GM12878 (cell line): ENCODE measurements around the gene SEC14L1. TPM values are rescaled to one million over a fixed set of nuclear protein-coding genes. Genes with fewer than 3 reads are reported as not detected.

ENCODE experiments used
- ATAC-seq: fragments of 200-7000 bp; cut with Tn5 transposase; 3 replicates; pipeline ENCODE4 v1.9.1; 2020; ENCODE audit warnings: mild to moderate bottlenecking, moderate library complexity
- BruUV-seq: library from RNA; stranded (reverse); fragments of 400-500 nt; replicated peaks from 2 replicates; lab custom pipeline; 2021; lab: Mats Ljungman, UMichigan
- CTCF ChIA-PET: fragments of 300-600 bp; sonication (Branson Sonifier 250); formaldehyde crosslinking; extraction: SDS; loops from one replicate; lab custom pipeline; 2021; ENCODE audit warnings: inconsistent platforms; lab: Yijun Ruan, JAX
- POLR2A ChIA-PET: fragments of 350-600 bp; formaldehyde crosslinking; extraction: SDS; loops from one replicate; lab custom pipeline; 2021; ENCODE audit warnings: inconsistent platforms; lab: Charles Lee
- RAD21 ChIA-PET: fragments of 300-600 bp; sonication (Branson Sonifier 250); formaldehyde crosslinking; loops from one replicate; lab custom pipeline; 2023; ENCODE audit warnings: antibody characterized with exemption; ENCODE audit not compliant: unreplicated experiment; lab: Charles Lee
- SMC1A ChIA-PET: fragments of 300-600 bp; sonication (Branson Sonifier 250); formaldehyde crosslinking; loops from one replicate; lab custom pipeline; 2023; ENCODE audit not compliant: unreplicated experiment, uncharacterized antibody; lab: Charles Lee
- DNase-seq: peaks from one replicate; pipeline ENCODE4 v3.0.0-alpha.2; 2011; ENCODE audit warnings: low read depth, low spot score
- FAIRE-seq: peaks from 3 replicates; lab custom pipeline; 2011; peaks lifted over from hg19 to GRCh38; lab: Jason Lieb, UNC
- H2AFZ ChIP-seq: 2 replicates; pipeline ENCODE4 v1.6.0; 2011; ENCODE audit warnings: low read depth, low read length, control low read depth; ENCODE audit not compliant: control insufficient read depth
- H3K27ac ChIP-seq: 2 replicates; pipeline ENCODE4 v1.5.1; 2011; ENCODE audit warnings: control low read depth; ENCODE audit not compliant: control insufficient read depth, insufficient read depth
- H3K27me3 ChIP-seq, 2 experiments: replicated peaks in 1 of 2; 2 replicates each; pipeline versions ENCODE4 v1.6.0 to v1.6.1; 2011; ENCODE audit warnings: low read length in 1 of 2; ENCODE audit not compliant: control insufficient read depth in 2 of 2, insufficient read depth in 2 of 2
- H3K36me3 ChIP-seq, 2 experiments: 2 replicates each; pipeline ENCODE4 v1.5.1; 2011; ENCODE audit warnings: low read length in 1 of 2; ENCODE audit not compliant: control insufficient read depth in 2 of 2, insufficient read depth in 2 of 2
- H3K4me1 ChIP-seq: 2 replicates; pipeline ENCODE4 v1.6.1; 2011; ENCODE audit warnings: mild to moderate bottlenecking, low read length, moderate library complexity, mixed read lengths; ENCODE audit not compliant: control insufficient read depth, insufficient read depth
- H3K4me2 ChIP-seq: 2 replicates; pipeline ENCODE4 v1.6.0; 2011; ENCODE audit warnings: control low read depth; ENCODE audit not compliant: control insufficient read depth, insufficient read depth
- H3K4me3 ChIP-seq: fragments of 200-600 bp; sonication (generic); 2 replicates; pipeline ENCODE4 v1.5.1; 2016
- H3K79me2 ChIP-seq: 2 replicates; pipeline ENCODE4 v1.6.0; 2011; ENCODE audit warnings: low read length; ENCODE audit not compliant: control insufficient read depth, insufficient read depth
- H3K9ac ChIP-seq: 2 replicates; pipeline ENCODE4 v1.8.0; 2011; ENCODE audit warnings: low read length, control low read depth, mixed read lengths; ENCODE audit not compliant: control insufficient read depth, insufficient read depth
- H3K9me3 ChIP-seq: replicated peaks from 3 replicates; pipeline ENCODE4 v1.5.1; 2011; ENCODE audit warnings: mild to moderate bottlenecking, low read length; ENCODE audit not compliant: control insufficient read depth, insufficient read depth
- H4K20me1 ChIP-seq: 2 replicates; pipeline ENCODE4 v1.6.0; 2011; ENCODE audit not compliant: control insufficient read depth, insufficient read depth
- MEF2B ChIP-seq: fragments of 450-650 bp; IDR thresholded peaks from 2 replicates; pipeline ENCODE4 v1.6.1; 2018; ENCODE audit warnings: mild to moderate bottlenecking, moderate library complexity; ENCODE audit not compliant: partially characterized antibody, poor library complexity, severe bottlenecking
- NFIC ChIP-seq: IDR thresholded peaks from 2 replicates; pipeline ENCODE4 v1.6.1; 2012; ENCODE audit warnings: low read depth, mild to moderate bottlenecking, inconsistent platforms, low read length, moderate library complexity
- NRF1 ChIP-seq: conservative IDR thresholded peaks from 2 replicates; pipeline ENCODE4 v1.6.1; 2011; ENCODE audit warnings: mild to moderate bottlenecking, low read depth, low read length, improper control_type of control experiment
- PML ChIP-seq: IDR thresholded peaks from 2 replicates; pipeline ENCODE4 v1.6.1; 2012; ENCODE audit warnings: low read length, inconsistent platforms
- RB1 ChIP-seq: fragments of 450-650 bp; formaldehyde crosslinking; IDR thresholded peaks from 2 replicates; pipeline ENCODE4 v1.6.1; 2017; ENCODE audit warnings: mild to moderate bottlenecking, borderline replicate concordance
- RFX5 ChIP-seq: IDR thresholded peaks from 2 replicates; pipeline ENCODE4 v1.6.1; 2011; ENCODE audit warnings: low read depth, low read length, improper control_type of control experiment
- SRF ChIP-seq, 2 experiments: IDR thresholded peaks; 2 replicates each; pipeline ENCODE4 v1.6.1; 2011; ENCODE audit warnings: low read depth in 2 of 2, low read length in 2 of 2, mild to moderate bottlenecking in 1 of 2, moderate library complexity in 1 of 2
- STAT3 ChIP-seq: IDR thresholded peaks from 2 replicates; pipeline ENCODE4 v1.6.1; 2011; ENCODE audit warnings: low read depth, low read length, improper control_type of control experiment
- TCF7 ChIP-seq: IDR thresholded peaks from 2 replicates; pipeline ENCODE4 v1.6.1; 2014; ENCODE audit warnings: antibody characterized with exemption, borderline replicate concordance
- WRNIP1 ChIP-seq: IDR thresholded peaks from 2 replicates; pipeline ENCODE4 v1.6.1; 2011; ENCODE audit warnings: low read depth, low read length, improper control_type of control experiment, borderline replicate concordance
- ZBED1 ChIP-seq: IDR thresholded peaks from 2 replicates; pipeline ENCODE4 v1.6.1; 2016; ENCODE audit warnings: borderline replicate concordance
- ZNF24 ChIP-seq: fragments of 450-650 bp; IDR thresholded peaks from 2 replicates; pipeline ENCODE4 v1.6.1; 2017; ENCODE audit warnings: antibody characterized with exemption, mild to moderate bottlenecking
- WGBS: methylation state at CpG from one replicate; pipeline ENCODE4 v1.1.6; 2016; ENCODE audit warnings: low lambda C conversion rate; ENCODE audit not compliant: insufficient replicate concordance, insufficient coverage; ENCODE audit errors: missing lambda C conversion rate; 5-methylcytosine and 5-hydroxymethylcytosine counted together
- in situ Hi-C: fragments of 300-500 bp; cut with MboI; formaldehyde crosslinking; loops from 9 replicates; pipeline ENCODE4 v1.14.3; 2018; ENCODE audit warnings: mixed read lengths
- intact Hi-C: fragments of 100-400 bp; cut with micrococcal nuclease; formaldehyde crosslinking; loops from one replicate; pipeline ENCODE4 v1.14.2; 2022; ENCODE audit not compliant: unreplicated experiment
- polyA plus RNA-seq, 11 experiments: library from polyadenylated mRNA; depleted of rRNA in 4 of 11; unstranded in 6 of 11; stranded (reverse) in 5 of 11; fragments of >200 nt; fragmentation: Nextera tagmentation in 4 of 11; fragmentation: Illumina TruSeq in 1 of 11; extraction: Ambion mirVana in 4 of 11; extraction: Trizol in 1 of 11; gene quantifications; 1 replicate in 1 of 11; 2 replicates in 10 of 11; pipeline versions ENCODE4 v1.2.1 to v1.2.3, GENCODE V29; 2011 to 2016; ENCODE audit warnings: inconsistent platforms in 2 of 11, missing spikeins in 2 of 11, low read depth in 1 of 11
- total RNA-seq, 4 experiments: library from RNA; depleted of rRNA in 3 of 4; stranded (reverse); fragments of >200 nt in 3 of 4; fragmentation: Illumina TruSeq in 1 of 4; extraction: Trizol in 1 of 4; gene quantifications; 2 replicates each; pipeline versions ENCODE4 v1.2.1 to v1.2.3, GENCODE V29; 2013 to 2021
- TF ChIP-seq, protein P1 (sequence below): fragments of 450-650 bp; conservative IDR thresholded peaks from 2 replicates; pipeline ENCODE4 v1.6.1; 2017; ENCODE audit warnings: mild to moderate bottlenecking, moderate library complexity

The SEC14L1 gene
- total and polyA plus RNA-seq, 10 of the 15 experiments (the other 5 are each of a cell fraction or from before 2014, with no cell fraction given), result 6.3 to 66.1 (median 33.5) TPM

DNA sequence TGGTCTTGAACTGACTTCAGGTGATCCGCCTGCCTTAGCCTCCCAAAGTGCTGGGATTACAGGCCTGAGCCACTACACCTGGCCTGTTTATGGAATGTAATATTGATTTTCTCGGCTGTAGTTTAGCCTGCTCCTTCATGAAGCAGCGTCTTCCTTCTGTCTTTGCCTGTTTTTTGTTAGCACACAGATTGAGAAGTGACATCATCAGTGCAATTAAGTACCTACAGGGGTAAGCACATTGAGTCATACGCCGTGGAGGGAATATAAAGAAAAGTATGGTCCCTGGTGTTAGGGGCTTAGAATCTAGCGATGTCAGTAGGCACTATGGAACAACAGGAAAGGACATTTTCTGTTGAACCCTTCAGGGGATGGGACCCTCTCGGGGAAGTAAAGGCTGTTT is 48.7 kb upstream of the SEC14L1 start (continued):
- TF ChIP-seq ZNF24 (no peak), MEF2B (no peak), NFIC (no peak), RFX5 (no peak)

DNA sequence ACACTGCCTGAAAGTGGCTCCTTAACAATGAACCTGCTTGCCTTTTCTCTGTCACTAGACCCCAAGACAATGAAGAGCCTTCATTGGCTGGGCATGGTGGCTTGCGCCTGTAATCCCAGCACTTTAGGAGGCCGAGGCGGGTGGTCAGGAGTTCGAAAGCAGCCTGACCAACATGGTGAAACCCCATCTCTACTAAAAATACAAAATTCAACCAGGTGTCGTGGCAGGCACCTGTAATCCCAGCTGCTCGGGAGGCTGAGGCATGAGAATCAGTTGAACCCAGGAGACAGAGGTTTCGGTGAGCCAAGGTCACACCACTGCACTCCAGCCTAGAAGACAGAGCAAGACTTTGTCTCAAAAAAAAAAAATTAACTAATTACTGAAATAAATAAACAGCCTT is 45.3 kb upstream of the SEC14L1 start:
- ChIA-PET RAD21 (interaction anchor here (0.9 to 1.7 kb wide), 5 partner anchors 9 to 117 kb away, joined by 3 to 5 read pairs (median 3); partner anchors contain the start of gene SEC14L1), POLR2A (interaction anchor here (0.6 to 1.0 kb wide), 3 partner anchors 103 to 148 kb away, joined by 3 to 4 read pairs (median 3); no protein-coding TSS in a partner anchor), CTCF (interaction anchor here (0.7 to 1.5 kb wide), 8 partner anchors 8 to 153 kb away, joined by 3 to 5 read pairs (median 4); no protein-coding TSS in a partner anchor), SMC1A (interaction anchor here (0.6 to 1.7 kb wide), 4 partner anchors 14 to 149 kb away, joined by 3 to 5 read pairs (median 4); no protein-coding TSS in a partner anchor)
- H3K9me3 ChIP-seq, result no peaks in the 10 kb centered on the region
- no TSS peak for BruUV-seq
- H3K4me2 ChIP-seq, result no peak overlapping the region
- peaks cover 24 to 31% of the 10 kb centered on the region in 2 experiments for H3K36me3 ChIP-seq
- no peak overlapping the region for H3K4me3 ChIP-seq
- H4K20me1 ChIP-seq, result no peaks in the 10 kb centered on the region
- TF ChIP-seq PML (no peak), ZBED1 (no peak), SRF (IDR thresholded peaks at IDR 0.05; ENCODE audit: low read depth in 2 of 2, low read length in 2 of 2) (no peak), RB1 (no peak), MEF2B (no peak), NRF1 (no peak), WRNIP1 (no peak), STAT3 (no peak), TCF7 (no peak)
- TF ChIP-seq, protein P1, sequence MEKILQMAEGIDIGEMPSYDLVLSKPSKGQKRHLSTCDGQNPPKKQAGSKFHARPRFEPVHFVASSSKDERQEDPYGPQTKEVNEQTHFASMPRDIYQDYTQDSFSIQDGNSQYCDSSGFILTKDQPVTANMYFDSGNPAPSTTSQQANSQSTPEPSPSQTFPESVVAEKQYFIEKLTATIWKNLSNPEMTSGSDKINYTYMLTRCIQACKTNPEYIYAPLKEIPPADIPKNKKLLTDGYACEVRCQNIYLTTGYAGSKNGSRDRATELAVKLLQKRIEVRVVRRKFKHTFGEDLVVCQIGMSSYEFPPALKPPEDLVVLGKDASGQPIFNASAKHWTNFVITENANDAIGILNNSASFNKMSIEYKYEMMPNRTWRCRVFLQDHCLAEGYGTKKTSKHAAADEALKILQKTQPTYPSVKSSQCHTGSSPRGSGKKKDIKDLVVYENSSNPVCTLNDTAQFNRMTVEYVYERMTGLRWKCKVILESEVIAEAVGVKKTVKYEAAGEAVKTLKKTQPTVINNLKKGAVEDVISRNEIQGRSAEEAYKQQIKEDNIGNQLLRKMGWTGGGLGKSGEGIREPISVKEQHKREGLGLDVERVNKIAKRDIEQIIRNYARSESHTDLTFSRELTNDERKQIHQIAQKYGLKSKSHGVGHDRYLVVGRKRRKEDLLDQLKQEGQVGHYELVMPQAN, result no peak
- H3K79me2 ChIP-seq, result peaks cover 15% of the 10 kb centered on the region
- no peak for DNase-seq
- no peak overlapping the region for H3K27ac ChIP-seq
- WGBS, result 92% methylated on average over 7 of the region's 7 CpGs
- H3K9ac ChIP-seq, result no peak overlapping the region
- ATAC-seq, result no peak
- intact Hi-C loops (loop anchor here (5.0 kb wide), 1 partner anchor 92 kb away; no protein-coding TSS in a partner anchor), in situ Hi-C loops (no loop called here)
- peaks cover 5% of the 10 kb centered on the region for H3K4me1 ChIP-seq
- H2AFZ ChIP-seq, result no peak overlapping the region
- FAIRE-seq, result no peak
- no peaks in the 10 kb centered on the region for H3K27me3 ChIP-seq
